AG20443 (cell line): ENCODE data around the gene SSTR5.

ENCODE experiments used
- DNase-seq: peaks from one replicate; pipeline ENCODE4 v3.0.0; 2012; ENCODE audit warnings: low spot score, mixed read lengths

SSTR5 gene

DNA sequence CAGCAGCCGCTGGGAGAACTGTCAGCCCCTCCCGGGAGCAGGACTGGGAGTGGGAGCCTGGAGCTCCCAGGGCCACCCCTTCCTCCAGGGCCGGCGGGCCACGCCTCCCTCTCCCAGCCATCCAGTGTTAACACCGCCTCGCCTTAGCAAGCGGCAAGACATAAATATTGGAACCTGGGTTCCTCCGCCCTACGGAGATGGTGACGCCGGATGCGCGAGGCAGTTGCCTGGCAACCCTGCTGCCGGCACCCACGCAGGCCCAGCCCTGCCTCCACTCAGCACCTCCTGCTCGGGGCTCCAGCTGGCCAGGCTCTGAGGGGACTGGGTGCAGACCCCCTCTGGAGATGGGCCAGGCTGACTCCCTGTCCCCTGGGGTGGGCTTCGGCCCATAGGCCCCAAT, 52.9 kb downstream of the SSTR5 start:
- peak; percentile 64 for DNase-seq

DNA sequence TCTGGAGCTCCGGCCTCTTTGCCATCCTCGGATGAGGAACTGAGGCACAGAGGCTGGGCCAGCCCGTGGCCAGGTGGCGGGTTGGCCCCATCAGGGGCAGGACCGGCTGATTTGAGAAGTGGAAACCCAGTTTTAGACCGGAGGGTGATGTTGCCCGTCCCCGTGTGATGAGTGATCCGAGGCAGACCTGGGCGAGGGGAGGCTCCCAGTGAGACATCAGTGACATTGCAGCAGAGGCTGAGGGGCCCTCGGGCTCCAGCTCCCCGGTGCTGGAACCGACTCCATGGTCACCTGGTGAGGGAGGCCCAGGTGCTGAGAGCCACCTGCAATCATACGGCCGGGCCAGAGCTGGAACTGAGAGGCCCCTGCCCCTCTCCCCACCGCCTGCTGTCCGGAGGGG, 53.5 kb downstream of the SSTR5 start:
- DNase-seq, result no peak

DNA sequence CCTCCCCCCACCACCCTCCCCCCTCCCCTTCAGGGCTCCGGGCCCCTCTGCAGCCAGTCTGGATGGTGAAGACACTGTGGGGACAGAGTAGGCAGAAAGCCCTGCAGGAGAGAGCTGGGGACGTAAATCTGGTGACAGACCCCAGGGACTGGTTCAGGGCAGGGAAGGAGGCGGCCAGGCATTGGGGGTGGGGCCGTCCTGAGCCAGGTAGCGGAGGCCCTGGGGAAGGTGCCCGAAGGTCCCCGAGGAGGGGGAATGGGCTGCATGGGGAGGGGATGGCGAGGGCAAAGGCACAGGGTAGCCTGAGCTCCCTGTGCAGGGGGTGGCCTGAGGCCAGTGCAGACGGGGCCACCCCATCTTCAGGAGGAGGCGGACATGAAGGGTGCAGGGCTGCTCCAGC, 54.0 kb downstream of the SSTR5 start:
- DNase-seq, result no peak

DNA sequence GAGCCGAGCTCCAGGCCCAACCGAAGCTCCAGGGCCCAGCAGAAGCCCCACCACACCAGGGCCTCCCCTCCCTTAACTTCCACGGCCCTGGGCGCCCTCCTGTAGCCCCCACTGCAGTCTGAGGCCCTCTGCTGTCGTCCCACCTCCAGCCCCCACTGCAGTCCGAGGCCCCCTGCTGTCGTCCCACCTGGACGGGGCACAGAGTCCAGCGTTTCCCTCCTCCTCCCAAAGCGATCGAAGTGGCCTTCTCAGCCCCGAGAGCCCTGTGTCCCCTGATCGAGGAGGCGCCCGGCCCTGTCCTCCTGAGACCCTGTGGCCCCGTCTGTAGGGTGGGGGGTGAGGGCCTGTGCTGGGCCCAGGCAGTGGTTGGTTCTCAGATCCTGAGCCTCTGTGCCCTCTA, 54.6 kb downstream of the SSTR5 start:
- no peak for DNase-seq

DNA sequence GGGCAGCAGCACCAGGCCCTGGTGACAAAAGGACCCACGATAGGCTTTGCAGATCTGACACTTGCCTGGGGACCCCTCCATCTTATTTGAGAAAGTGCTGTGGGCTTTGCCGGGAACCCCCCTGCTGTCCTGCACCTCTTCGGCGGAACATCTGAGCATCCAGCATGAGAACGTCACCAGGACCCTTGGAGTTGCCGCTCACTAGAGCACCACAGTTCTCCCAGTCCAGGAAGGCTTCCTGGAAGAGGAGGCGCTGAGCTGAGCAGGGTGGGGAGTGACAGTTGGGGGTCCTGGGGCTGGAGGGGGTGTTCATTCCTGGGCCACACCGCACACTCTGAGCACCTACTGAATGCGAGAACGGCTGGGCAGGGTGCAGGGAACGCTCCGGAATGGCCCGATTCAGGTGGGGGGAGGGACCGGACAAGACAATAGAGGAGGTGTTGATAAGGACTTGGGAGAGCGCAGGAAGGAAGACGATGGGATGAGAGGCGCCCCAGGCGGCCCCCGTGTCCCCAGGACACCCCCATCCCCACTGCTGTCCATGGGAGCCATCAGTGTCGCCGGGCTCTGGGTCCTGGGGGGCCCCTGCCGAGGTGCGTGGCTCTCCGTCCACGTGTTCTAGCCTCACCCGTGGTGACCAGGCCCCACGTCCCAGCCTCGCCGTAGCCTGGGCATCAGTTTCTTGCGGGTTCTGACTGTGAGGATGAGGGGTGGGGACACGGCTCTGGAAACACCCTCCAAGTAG, 55.6 kb downstream of the SSTR5 start:
- DNase-seq, result no peak

DNA sequence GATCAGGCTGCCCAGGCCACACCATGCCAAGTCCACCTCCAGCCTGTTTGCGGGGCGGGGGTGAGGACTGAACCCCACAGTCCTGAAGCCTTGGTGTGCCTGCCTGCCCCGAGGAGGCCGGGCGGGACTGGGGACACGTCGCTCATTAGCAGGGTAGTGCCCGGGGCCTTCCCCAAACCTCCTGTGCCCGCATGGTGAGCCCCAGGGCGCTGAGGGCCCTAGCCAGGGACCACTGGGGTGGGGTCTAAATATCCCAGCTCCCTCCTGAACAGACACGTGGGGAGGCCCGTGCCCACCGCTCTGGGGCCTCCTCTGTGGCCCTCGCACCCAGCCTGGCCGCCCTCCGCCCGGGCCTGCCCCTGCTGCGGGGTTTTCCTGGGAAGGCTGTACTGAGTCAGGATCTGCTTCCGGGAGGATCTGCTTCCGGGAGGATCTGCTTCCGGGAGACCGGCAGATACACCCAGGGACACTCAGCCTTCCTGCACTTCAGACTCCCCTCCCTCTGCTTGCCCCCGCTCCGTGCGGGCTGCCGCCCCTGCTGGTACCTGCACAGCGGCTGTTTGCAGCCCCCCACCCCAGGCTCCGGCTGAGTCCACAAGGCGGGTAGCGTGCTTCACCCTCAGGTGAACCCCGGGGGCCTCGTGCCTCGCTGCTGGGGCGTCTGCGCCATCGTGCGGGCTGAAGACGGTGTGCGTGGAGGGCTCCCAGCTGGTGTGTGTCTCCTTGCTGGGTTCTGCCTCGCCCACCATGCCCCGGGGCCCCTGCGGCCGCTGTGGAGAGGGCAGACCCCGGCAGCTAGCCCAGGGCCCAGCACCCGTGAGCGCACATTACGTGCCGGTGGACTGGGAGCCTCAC, 56.8 kb downstream of the SSTR5 start:
- no peak for DNase-seq

DNA sequence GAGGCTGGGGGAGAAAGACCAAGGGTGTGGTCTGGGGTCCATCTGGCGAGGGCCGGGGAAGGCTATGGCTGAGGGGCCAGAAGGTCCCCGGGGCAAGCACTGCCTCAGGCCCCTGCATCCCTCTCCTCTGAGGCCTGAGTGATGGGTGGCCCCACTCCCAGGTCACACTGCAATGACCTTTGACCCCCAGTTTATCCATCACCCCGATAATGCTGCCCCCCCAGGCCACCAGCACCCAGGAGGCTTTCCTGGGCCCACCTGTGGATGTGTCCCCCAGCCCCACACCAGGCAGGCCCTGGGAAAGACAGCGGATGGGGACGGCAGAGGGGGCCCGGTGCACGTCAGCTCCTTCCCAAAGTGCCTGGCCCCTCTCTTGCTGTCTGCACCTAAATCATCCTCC, 57.8 kb downstream of the SSTR5 start:
- DNase-seq, result no peak
